HepG2 (cell line): ENCODE data around the gene PTPRM. TPM values are rescaled to one million over a fixed set of nuclear protein-coding genes. Genes with fewer than 3 reads are reported as not detected.

Source experiments
- ATAC-seq: fragments of 200-7000 bp; cut with Tn5 transposase; 3 replicates; pipeline ENCODE4 v1.9.1; 2020; ENCODE audit warnings: mild to moderate bottlenecking, moderate library complexity
- BruUV-seq: library from RNA; stranded (reverse); fragments of 400-500 nt; replicated peaks from 2 replicates; lab custom pipeline; 2021; lab: Mats Ljungman, UMichigan
- CTCF ChIA-PET: fragments of 300-600 bp; formaldehyde crosslinking; extraction: SDS; loops from one replicate; lab custom pipeline; 2021; ENCODE audit warnings: low total read pairs, inconsistent platforms, low intra/inter-chr PET ratio; lab: Yijun Ruan, JAX
- POLR2A ChIA-PET: fragments of 350-600 bp; sonication (Branson Sonifier 250); formaldehyde crosslinking; loops from one replicate; lab custom pipeline; 2020; ENCODE audit warnings: antibody characterized with exemption, inconsistent platforms; lab: Yijun Ruan, JAX
- DNase-seq: peaks from one replicate; pipeline ENCODE4 v3.0.0-alpha.2; 2015; ENCODE audit warnings: low spot score
- FAIRE-seq: peaks from 3 replicates; lab custom pipeline; 2011; peaks lifted over from hg19 to GRCh38; lab: Jason Lieb, UNC
- H2AFZ ChIP-seq: one replicate; pipeline ENCODE4 v1.6.1; 2011; ENCODE audit warnings: low read length, inconsistent platforms
- H3K27ac ChIP-seq: fragments of 300-600 bp; 3 replicates; pipeline ENCODE4 v1.8.0; 2011; ENCODE audit warnings: mixed run types, mild to moderate bottlenecking, mixed read lengths, low read length, inconsistent platforms; ENCODE audit not compliant: insufficient read depth; ENCODE audit errors: extremely low read length
- H3K27me3 ChIP-seq, 2 experiments: fragments of 200-600 bp in 1 of 2; 2 replicates in 1 of 2; 3 replicates in 1 of 2; pipeline versions ENCODE4 v1.6.0 to v1.8.0; 2011; ENCODE audit warnings: low read length in 2 of 2, mild to moderate bottlenecking in 2 of 2, moderate library complexity in 2 of 2, inconsistent platforms in 1 of 2; ENCODE audit not compliant: insufficient read depth in 2 of 2, control insufficient read depth in 1 of 2
- H3K36me3 ChIP-seq, 2 experiments: fragments of 200-600 bp in 1 of 2; replicated peaks in 1 of 2; 2 replicates in 1 of 2; 3 replicates in 1 of 2; pipeline versions ENCODE4 v1.5.1 to v1.8.0; 2011; ENCODE audit warnings: low read length in 2 of 2, inconsistent platforms in 1 of 2; ENCODE audit not compliant: insufficient read depth in 2 of 2, control insufficient read depth in 1 of 2
- H3K4me1 ChIP-seq: 2 replicates; pipeline ENCODE4 v1.5.1; 2012; ENCODE audit warnings: low read length, inconsistent platforms; ENCODE audit not compliant: insufficient read depth
- H3K4me2 ChIP-seq: 2 replicates; pipeline ENCODE4 v1.6.0; 2011; ENCODE audit warnings: low read depth, low read length, inconsistent platforms
- H3K4me3 ChIP-seq, 3 experiments: fragments of 200-600 bp in 1 of 3; sonication (generic), shearing (Covaris generic) in 1 of 3; replicated peaks in 1 of 3; 2 replicates each; pipeline ENCODE4 v1.5.1; 2011 to 2016; ENCODE audit warnings: low read length in 3 of 3, inconsistent platforms in 2 of 3, low read depth in 2 of 3, mild to moderate bottlenecking in 2 of 3, control low read depth in 1 of 3, mixed read lengths in 1 of 3; ENCODE audit not compliant: insufficient read depth in 1 of 3
- H3K79me2 ChIP-seq: one replicate; pipeline ENCODE4 v1.6.1; 2011; ENCODE audit warnings: low read length, inconsistent platforms; ENCODE audit not compliant: insufficient read depth
- H3K9ac ChIP-seq: 2 replicates; pipeline ENCODE4 v1.6.0; 2011; ENCODE audit warnings: mild to moderate bottlenecking, low read depth, low read length, inconsistent platforms; ENCODE audit not compliant: insufficient read depth
- H3K9me3 ChIP-seq: 2 replicates; pipeline ENCODE4 v1.5.1; 2012; ENCODE audit warnings: mild to moderate bottlenecking, low read length
- H4K20me1 ChIP-seq: 2 replicates; pipeline ENCODE4 v1.6.0; 2011; ENCODE audit warnings: inconsistent platforms, mild to moderate bottlenecking, low read length, moderate library complexity; ENCODE audit not compliant: insufficient read depth
- ARHGAP35 ChIP-seq: sonication (generic); formaldehyde crosslinking; IDR thresholded peaks from 2 replicates; pipeline ENCODE4 v1.9.0; 2022; ENCODE audit warnings: mild to moderate bottlenecking, inconsistent platforms, moderate library complexity, missing genetic modification reagents, borderline replicate concordance
- DZIP1 ChIP-seq: sonication (generic); formaldehyde crosslinking; IDR thresholded peaks from 2 replicates; pipeline ENCODE4 v1.5.0; 2020; ENCODE audit warnings: mild to moderate bottlenecking, missing genetic modification reagents
- GATA4 ChIP-seq: sonication (generic); IDR thresholded peaks from 2 replicates; pipeline ENCODE4 v1.6.1; 2016; ENCODE audit warnings: antibody characterized with exemption, low read depth, borderline replicate concordance
- GPBP1L1 ChIP-seq: sonication (generic); formaldehyde crosslinking; IDR thresholded peaks from 2 replicates; pipeline ENCODE4 v1.5.0; 2020; ENCODE audit warnings: mild to moderate bottlenecking, missing genetic modification reagents
- JUND ChIP-seq: sonication (generic); formaldehyde crosslinking; IDR thresholded peaks from 2 replicates; pipeline ENCODE4 v1.8.0; 2022; ENCODE audit warnings: mild to moderate bottlenecking, missing genetic modification reagents
- PAX8 ChIP-seq: sonication (generic); formaldehyde crosslinking; IDR thresholded peaks from 2 replicates; pipeline ENCODE4 v1.8.0; 2022; ENCODE audit warnings: mild to moderate bottlenecking, missing genetic modification reagents, borderline replicate concordance
- POLR2AphosphoS5 ChIP-seq: IDR thresholded peaks from 2 replicates; pipeline ENCODE4 v1.6.1; 2012; ENCODE audit warnings: low read depth, low read length
- RARG ChIP-seq: sonication (generic); formaldehyde crosslinking; IDR thresholded peaks from 2 replicates; pipeline ENCODE4 v1.4.0; 2020; ENCODE audit warnings: low read depth, mild to moderate bottlenecking, missing genetic modification reagents
- REPIN1 ChIP-seq: sonication (generic); formaldehyde crosslinking; IDR thresholded peaks from 2 replicates; pipeline ENCODE4 v1.8.0; 2022; ENCODE audit warnings: missing genetic modification reagents, low read depth, mild to moderate bottlenecking, borderline replicate concordance
- RERE ChIP-seq: IDR thresholded peaks from 2 replicates; pipeline ENCODE4 v1.6.1; 2016; ENCODE audit warnings: low read depth, missing genetic modification reagents, missing compliant biosample characterization
- SAFB2 ChIP-seq: sonication (generic); formaldehyde crosslinking; IDR thresholded peaks from 2 replicates; pipeline ENCODE4 v1.5.1; 2020; ENCODE audit warnings: missing genetic modification reagents, low read depth, mild to moderate bottlenecking, borderline replicate concordance
- ZBTB7A ChIP-seq: sonication (generic); formaldehyde crosslinking; IDR thresholded peaks from 2 replicates; pipeline ENCODE4 v1.8.0; 2022; ENCODE audit warnings: mild to moderate bottlenecking, missing genetic modification reagents
- ZNF136 ChIP-seq: sonication (generic); formaldehyde crosslinking; IDR thresholded peaks from 2 replicates; pipeline ENCODE4 v1.8.1; 2022; ENCODE audit warnings: low read depth, mild to moderate bottlenecking, moderate library complexity, missing genetic modification reagents
- ZNF205 ChIP-seq: IDR thresholded peaks from 2 replicates; pipeline ENCODE4 v1.6.1; 2018; ENCODE audit warnings: missing biosample characterization, missing genetic modification reagents
- WGBS: methylation state at CpG from one replicate; pipeline ENCODE4 v1.1.6; 2017; ENCODE audit warnings: low lambda C conversion rate; 5-methylcytosine and 5-hydroxymethylcytosine counted together
- in situ Hi-C: cut with HindIII; loops from 2 replicates; pipeline ENCODE4 v1.10.0; 2017; ENCODE audit warnings: low pct_unique_long_range_greater_than_20kb; ENCODE audit not compliant: extremely low pct_ligation_motif_present
- intact Hi-C: fragments of 100-400 bp; cut with micrococcal nuclease; formaldehyde crosslinking; loops from one replicate; pipeline ENCODE4 v1.10.0; 2022; ENCODE audit not compliant: unreplicated experiment
- polyA plus RNA-seq, 8 experiments: library from polyadenylated mRNA; depleted of rRNA in 3 of 8; stranded (reverse) in 7 of 8; unstranded in 1 of 8; fragments of >200 nt; fragmentation: Illumina TruSeq in 4 of 8; extraction: Trizol in 4 of 8; gene quantifications; 2 replicates each; pipeline versions ENCODE4 v1.2.1 to v1.2.3, GENCODE V29; 2011 to 2016; ENCODE audit warnings: low read depth in 4 of 8, missing spikeins in 1 of 8, mixed read lengths in 1 of 8; ENCODE audit not compliant: insufficient read depth in 1 of 8
- total RNA-seq, 5 experiments: library from RNA; depleted of rRNA; stranded (reverse); fragments of >200 nt; fragmentation: Illumina TruSeq; extraction: Trizol; gene quantifications; 2 replicates each; pipeline ENCODE4 v1.2.3, GENCODE V29; 2016; ENCODE audit warnings: low read depth in 1 of 5

Gene PTPRM
- total and polyA plus RNA-seq, 2 of the 13 experiments (the other 11 are each of a cell fraction or from before 2014, with no cell fraction given) = 12.6 to 108 TPM

- DNase-seq = no peak
- H3K27me3 ChIP-seq = no peaks in the 10 kb centered on the region
- H3K9me3 ChIP-seq = no peaks in the 10 kb centered on the region
- BruUV-seq = no TSS peak
- H2AFZ ChIP-seq = no peak overlapping the region
- no peak overlapping the region for H3K4me3 ChIP-seq
- peaks cover 4 to 10% of the 10 kb centered on the region in 2 experiments; a peak in 3 of 5 replicates for H3K36me3 ChIP-seq
- ATAC-seq = no peak
- H3K27ac ChIP-seq = no peak overlapping the region
- no peaks in the 10 kb centered on the region for H3K79me2 ChIP-seq
- FAIRE-seq = no peak
- 97% methylated on average over 5 of the region's 5 CpGs for WGBS
- ChIA-PET POLR2A (no interaction called here), CTCF (no interaction called here)
- no peaks in the 10 kb centered on the region for H3K4me1 ChIP-seq
- no peaks in the 10 kb centered on the region for H4K20me1 ChIP-seq
- H3K9ac ChIP-seq = no peak overlapping the region
- in situ Hi-C loops = no loop called here
- no peak overlapping the region for H3K4me2 ChIP-seq
- intact Hi-C loops = no loop called here
- TF ChIP-seq SAFB2 (CRISPR knock-in tag) = no peak
- TF ChIP-seq RARG (CRISPR knock-in tag) = no peak
- TF ChIP-seq DZIP1 (CRISPR knock-in tag) = no peak
- TF ChIP-seq ZNF136 (CRISPR knock-in tag) = no peak
- TF ChIP-seq ZBTB7A (CRISPR knock-in tag) = no peak
- no peak for TF ChIP-seq ARHGAP35 (CRISPR knock-in tag)
- TF ChIP-seq ZNF205 (CRISPR knock-in tag) = no peak
- no peak for TF ChIP-seq GATA4
- no peak for TF ChIP-seq JUND (CRISPR knock-in tag)
- TF ChIP-seq REPIN1 = no peak
- TF ChIP-seq PAX8 (CRISPR knock-in tag) = no peak
- no peak for TF ChIP-seq POLR2AphosphoS5
- TF ChIP-seq RERE (CRISPR knock-in tag) = no peak
- no peak for TF ChIP-seq GPBP1L1
These were observed 806.4 kb downstream of the PTPRM start for GRCh38 chr18:8373486-8373885.
